H1 (cell line): ENCODE results near the gene IFIT2. TPM values are rescaled to one million over a fixed set of nuclear protein-coding genes. Genes with fewer than 3 reads are reported as not detected.

ENCODE experiments used
- ATF3 ChIP-seq: IDR thresholded peaks from 2 replicates; pipeline ENCODE4 v1.6.1; 2011; ENCODE audit warnings: low read depth, mild to moderate bottlenecking, low read length; ENCODE audit not compliant: insufficient read depth
- CBX8 ChIP-seq: fragments of 300-800, 300-1000 bp; sonication (generic); IDR thresholded peaks from 2 replicates; pipeline ENCODE4 v1.7.1; 2016; ENCODE audit warnings: low read depth, low read length, borderline replicate concordance
- FOSL1 ChIP-seq: IDR thresholded peaks from 2 replicates; pipeline ENCODE4 v1.6.1; 2011; ENCODE audit warnings: mild to moderate bottlenecking, low read depth, low read length, moderate library complexity; ENCODE audit not compliant: insufficient read depth
- KDM4A ChIP-seq: IDR thresholded peaks from one replicate; pipeline ENCODE4 v1.7.1; 2012; ENCODE audit warnings: low read depth, mild to moderate bottlenecking, moderate library complexity, low read length, inconsistent platforms; ENCODE audit not compliant: severe bottlenecking
- RBBP5 ChIP-seq: IDR thresholded peaks from 2 replicates; pipeline ENCODE4 v1.7.1; 2012; ENCODE audit warnings: low read depth, mild to moderate bottlenecking, inconsistent platforms, low read length, moderate library complexity, borderline replicate concordance
- SP4 ChIP-seq: IDR thresholded peaks from 2 replicates; pipeline ENCODE4 v1.6.1; 2012; ENCODE audit warnings: low read length, inconsistent platforms
- SRF ChIP-seq: IDR thresholded peaks from 2 replicates; pipeline ENCODE4 v1.6.1; 2011; ENCODE audit warnings: mild to moderate bottlenecking, low read depth, low read length, moderate library complexity
- TBP ChIP-seq: IDR thresholded peaks from 2 replicates; pipeline ENCODE4 v1.6.1; 2011; ENCODE audit warnings: low read depth, low read length, improper control_type of control experiment
- polyA plus RNA-seq, 7 experiments: library from polyadenylated mRNA; depleted of rRNA in 3 of 7; stranded (reverse) in 5 of 7; unstranded in 2 of 7; fragments of >200 nt in 5 of 7; fragments of 200-250 nt in 2 of 7; gene quantifications; 1 replicate in 5 of 7; 2 replicates in 1 of 7; 4 replicates in 1 of 7; pipeline versions ENCODE4 v1.2.1 to v1.2.3, GENCODE V29; 2011 to 2013; ENCODE audit warnings: missing spikeins in 2 of 7, mixed read lengths in 2 of 7
- total RNA-seq: library from RNA; stranded (reverse); fragmentation: NEBNext Ultra II Directional; extraction: Animal tissue kit (Norgen Biotek cat#: 25700); gene quantifications from 2 replicates; pipeline ENCODE4 v1.2.1, GENCODE V29; 2021
- TF ChIP-seq, protein P1 (sequence below): fragments of 300-600 bp; sonication (generic); IDR thresholded peaks from 2 replicates; pipeline ENCODE4 v1.7.1; 2012; ENCODE audit warnings: low read length, moderate library complexity, mild to moderate bottlenecking, inconsistent platforms; ENCODE audit not compliant: insufficient replicate concordance

The IFIT2 gene
- total and polyA plus RNA-seq, 2 of the 8 experiments (the other 6 are each of a cell fraction or from before 2014, with no cell fraction given) = 0.03 to 0.35 TPM

DNA sequence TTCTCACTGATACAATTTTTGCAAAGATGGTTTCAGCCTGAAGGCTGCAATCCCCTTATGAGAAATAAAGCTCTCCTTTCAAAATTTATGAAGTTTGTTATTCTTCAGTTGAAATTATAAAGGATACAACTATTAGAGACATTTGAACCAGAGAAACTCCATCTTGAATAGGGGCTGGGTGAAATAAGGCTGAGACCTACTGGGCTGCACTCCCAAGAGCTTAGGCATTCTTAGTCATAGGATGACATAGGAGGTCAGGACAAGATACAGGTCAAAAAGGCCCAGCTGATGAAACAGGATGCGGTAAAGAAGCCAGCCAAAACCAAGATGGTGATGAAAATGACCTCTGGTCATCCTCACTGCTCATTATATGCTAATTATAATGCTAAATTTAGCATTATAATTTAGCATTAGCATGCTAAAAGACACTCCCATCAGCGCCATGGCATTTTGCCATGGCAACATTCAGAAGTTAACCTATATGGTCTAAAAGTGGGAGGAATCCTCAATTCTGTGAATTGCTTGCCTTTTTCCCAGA is 53.6 kb downstream of the IFIT2 start (continued):
- no peak for TF ChIP-seq SRF
- no peak for TF ChIP-seq ATF3
- no peak for TF ChIP-seq TBP
- no peak for TF ChIP-seq RBBP5
- TF ChIP-seq, protein P1, sequence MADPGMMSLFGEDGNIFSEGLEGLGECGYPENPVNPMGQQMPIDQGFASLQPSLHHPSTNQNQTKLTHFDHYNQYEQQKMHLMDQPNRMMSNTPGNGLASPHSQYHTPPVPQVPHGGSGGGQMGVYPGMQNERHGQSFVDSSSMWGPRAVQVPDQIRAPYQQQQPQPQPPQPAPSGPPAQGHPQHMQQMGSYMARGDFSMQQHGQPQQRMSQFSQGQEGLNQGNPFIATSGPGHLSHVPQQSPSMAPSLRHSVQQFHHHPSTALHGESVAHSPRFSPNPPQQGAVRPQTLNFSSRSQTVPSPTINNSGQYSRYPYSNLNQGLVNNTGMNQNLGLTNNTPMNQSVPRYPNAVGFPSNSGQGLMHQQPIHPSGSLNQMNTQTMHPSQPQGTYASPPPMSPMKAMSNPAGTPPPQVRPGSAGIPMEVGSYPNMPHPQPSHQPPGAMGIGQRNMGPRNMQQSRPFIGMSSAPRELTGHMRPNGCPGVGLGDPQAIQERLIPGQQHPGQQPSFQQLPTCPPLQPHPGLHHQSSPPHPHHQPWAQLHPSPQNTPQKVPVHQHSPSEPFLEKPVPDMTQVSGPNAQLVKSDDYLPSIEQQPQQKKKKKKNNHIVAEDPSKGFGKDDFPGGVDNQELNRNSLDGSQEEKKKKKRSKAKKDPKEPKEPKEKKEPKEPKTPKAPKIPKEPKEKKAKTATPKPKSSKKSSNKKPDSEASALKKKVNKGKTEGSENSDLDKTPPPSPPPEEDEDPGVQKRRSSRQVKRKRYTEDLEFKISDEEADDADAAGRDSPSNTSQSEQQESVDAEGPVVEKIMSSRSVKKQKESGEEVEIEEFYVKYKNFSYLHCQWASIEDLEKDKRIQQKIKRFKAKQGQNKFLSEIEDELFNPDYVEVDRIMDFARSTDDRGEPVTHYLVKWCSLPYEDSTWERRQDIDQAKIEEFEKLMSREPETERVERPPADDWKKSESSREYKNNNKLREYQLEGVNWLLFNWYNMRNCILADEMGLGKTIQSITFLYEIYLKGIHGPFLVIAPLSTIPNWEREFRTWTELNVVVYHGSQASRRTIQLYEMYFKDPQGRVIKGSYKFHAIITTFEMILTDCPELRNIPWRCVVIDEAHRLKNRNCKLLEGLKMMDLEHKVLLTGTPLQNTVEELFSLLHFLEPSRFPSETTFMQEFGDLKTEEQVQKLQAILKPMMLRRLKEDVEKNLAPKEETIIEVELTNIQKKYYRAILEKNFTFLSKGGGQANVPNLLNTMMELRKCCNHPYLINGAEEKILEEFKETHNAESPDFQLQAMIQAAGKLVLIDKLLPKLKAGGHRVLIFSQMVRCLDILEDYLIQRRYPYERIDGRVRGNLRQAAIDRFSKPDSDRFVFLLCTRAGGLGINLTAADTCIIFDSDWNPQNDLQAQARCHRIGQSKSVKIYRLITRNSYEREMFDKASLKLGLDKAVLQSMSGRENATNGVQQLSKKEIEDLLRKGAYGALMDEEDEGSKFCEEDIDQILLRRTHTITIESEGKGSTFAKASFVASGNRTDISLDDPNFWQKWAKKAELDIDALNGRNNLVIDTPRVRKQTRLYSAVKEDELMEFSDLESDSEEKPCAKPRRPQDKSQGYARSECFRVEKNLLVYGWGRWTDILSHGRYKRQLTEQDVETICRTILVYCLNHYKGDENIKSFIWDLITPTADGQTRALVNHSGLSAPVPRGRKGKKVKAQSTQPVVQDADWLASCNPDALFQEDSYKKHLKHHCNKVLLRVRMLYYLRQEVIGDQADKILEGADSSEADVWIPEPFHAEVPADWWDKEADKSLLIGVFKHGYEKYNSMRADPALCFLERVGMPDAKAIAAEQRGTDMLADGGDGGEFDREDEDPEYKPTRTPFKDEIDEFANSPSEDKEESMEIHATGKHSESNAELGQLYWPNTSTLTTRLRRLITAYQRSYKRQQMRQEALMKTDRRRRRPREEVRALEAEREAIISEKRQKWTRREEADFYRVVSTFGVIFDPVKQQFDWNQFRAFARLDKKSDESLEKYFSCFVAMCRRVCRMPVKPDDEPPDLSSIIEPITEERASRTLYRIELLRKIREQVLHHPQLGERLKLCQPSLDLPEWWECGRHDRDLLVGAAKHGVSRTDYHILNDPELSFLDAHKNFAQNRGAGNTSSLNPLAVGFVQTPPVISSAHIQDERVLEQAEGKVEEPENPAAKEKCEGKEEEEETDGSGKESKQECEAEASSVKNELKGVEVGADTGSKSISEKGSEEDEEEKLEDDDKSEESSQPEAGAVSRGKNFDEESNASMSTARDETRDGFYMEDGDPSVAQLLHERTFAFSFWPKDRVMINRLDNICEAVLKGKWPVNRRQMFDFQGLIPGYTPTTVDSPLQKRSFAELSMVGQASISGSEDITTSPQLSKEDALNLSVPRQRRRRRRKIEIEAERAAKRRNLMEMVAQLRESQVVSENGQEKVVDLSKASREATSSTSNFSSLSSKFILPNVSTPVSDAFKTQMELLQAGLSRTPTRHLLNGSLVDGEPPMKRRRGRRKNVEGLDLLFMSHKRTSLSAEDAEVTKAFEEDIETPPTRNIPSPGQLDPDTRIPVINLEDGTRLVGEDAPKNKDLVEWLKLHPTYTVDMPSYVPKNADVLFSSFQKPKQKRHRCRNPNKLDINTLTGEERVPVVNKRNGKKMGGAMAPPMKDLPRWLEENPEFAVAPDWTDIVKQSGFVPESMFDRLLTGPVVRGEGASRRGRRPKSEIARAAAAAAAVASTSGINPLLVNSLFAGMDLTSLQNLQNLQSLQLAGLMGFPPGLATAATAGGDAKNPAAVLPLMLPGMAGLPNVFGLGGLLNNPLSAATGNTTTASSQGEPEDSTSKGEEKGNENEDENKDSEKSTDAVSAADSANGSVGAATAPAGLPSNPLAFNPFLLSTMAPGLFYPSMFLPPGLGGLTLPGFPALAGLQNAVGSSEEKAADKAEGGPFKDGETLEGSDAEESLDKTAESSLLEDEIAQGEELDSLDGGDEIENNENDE = no peak
- no peak for TF ChIP-seq CBX8
- TF ChIP-seq KDM4A = no peak
- no peak for TF ChIP-seq SP4
- TF ChIP-seq FOSL1 = no peak
